ENCODE data around the gene ALPG.

GRCh38 chr2:232386490-232386739 is 20.2 kb upstream of the ALPG start:
- TF ChIP-seq SIN3A (IDR thresholded peaks at IDR 0.05; ENCODE audit: borderline replicate concordance, insufficient read depth, low read depth, low read length) (no peak), POLR2AphosphoS5 (IDR thresholded peaks at IDR 0.05; ENCODE audit: low read depth, low read length) (no peak), CTCF (IDR thresholded peaks at IDR 0.05) (no peak)
